SK-N-MC (cell line): ENCODE measurements around the gene AUTS2.

Experiments
- EZH2 ChIP-seq: fragments of 200-600 bp; sonication (generic); IDR thresholded peaks from one replicate; pipeline ENCODE4 v1.6.1; 2017; ENCODE audit warnings: antibody characterized with exemption
- FOXP2 ChIP-seq: optimal IDR thresholded peaks from 2 replicates; pipeline ENCODE3; 2011; ENCODE audit warnings: mild to moderate bottlenecking, moderate library complexity; ENCODE audit not compliant: insufficient read depth; ENCODE audit errors: extremely low read length, control extremely low read depth
- POLR2AphosphoS5 ChIP-seq: IDR thresholded peaks from 2 replicates; pipeline ENCODE4 v1.6.1; 2012; ENCODE audit warnings: mild to moderate bottlenecking, low read depth, low read length, borderline replicate concordance

GRCh38 chr7:70076325-70076724 lies 478.1 kb downstream of the AUTS2 start:
- TF ChIP-seq POLR2AphosphoS5: no peak
- no peak for TF ChIP-seq EZH2
- TF ChIP-seq FOXP2: no peak
